IPS-20b (cell line): ENCODE data around the gene EPG5.
"Not testable (repeated sequence)": the region's sequence is repeated elsewhere in the genome, so short reads cannot be mapped to it uniquely, and the experiment has no call there.

ENCODE experiments used
- H3K27ac ChIP-seq: one replicate; pipeline ENCODE4 v1.5.1; 2013; ENCODE audit warnings: low read length
- H3K27me3 ChIP-seq: 2 replicates; pipeline ENCODE4 v1.6.1; 2013; ENCODE audit warnings: mild to moderate bottlenecking, low read length, inconsistent platforms; ENCODE audit not compliant: insufficient read depth
- H3K36me3 ChIP-seq: 2 replicates; pipeline ENCODE4 v1.6.1; 2013; ENCODE audit warnings: low read depth, mild to moderate bottlenecking, inconsistent platforms, low read length, moderate library complexity; ENCODE audit not compliant: insufficient read depth
- H3K4me1 ChIP-seq: 2 replicates; pipeline ENCODE4 v1.6.1; 2013; ENCODE audit warnings: mild to moderate bottlenecking, control low read depth, inconsistent platforms, low read length, moderate library complexity; ENCODE audit not compliant: insufficient read depth
- H3K4me3 ChIP-seq: 2 replicates; pipeline ENCODE4 v1.5.1; 2013; ENCODE audit warnings: mild to moderate bottlenecking, low read length, inconsistent platforms
- H3K9ac ChIP-seq: 2 replicates; pipeline ENCODE4 v1.6.1; 2013; ENCODE audit warnings: low read depth, mild to moderate bottlenecking, inconsistent platforms, low read length, moderate library complexity
- H3K9me3 ChIP-seq: 2 replicates; pipeline ENCODE4 v1.6.1; 2013; ENCODE audit warnings: mild to moderate bottlenecking, low read depth, low read length, inconsistent platforms; ENCODE audit not compliant: insufficient read depth

EPG5 gene

DNA sequence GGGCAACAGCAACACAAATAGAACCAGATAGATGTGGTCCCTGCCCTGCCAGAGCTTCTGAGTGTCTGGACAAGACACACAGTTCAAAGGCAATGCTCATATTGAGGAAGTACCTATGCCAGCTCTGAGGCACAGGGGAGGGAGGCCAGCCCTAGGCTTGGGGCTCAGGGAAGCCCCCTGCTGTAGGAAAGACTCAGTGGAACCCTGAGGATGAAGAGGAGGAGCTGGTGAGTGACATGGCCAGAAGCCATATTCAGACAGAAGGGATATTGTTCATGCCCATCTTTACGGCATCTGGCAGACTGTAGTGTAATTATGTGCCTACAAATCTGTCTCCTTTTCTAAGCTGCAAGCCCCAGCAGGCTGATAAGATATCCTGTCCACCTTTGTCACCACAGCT is 132.8 kb downstream of the EPG5 start:
- H3K27ac ChIP-seq = no peak overlapping the region
- H3K27me3 ChIP-seq = peaks cover 49% of the 10 kb centered on the region
- H3K9ac ChIP-seq = no peak overlapping the region
- H3K4me1 ChIP-seq = peaks cover 6% of the 10 kb centered on the region; the same call in 1 of the 2 replicates
- no peaks in the 10 kb centered on the region for H3K36me3 ChIP-seq
- no peak overlapping the region for H3K4me3 ChIP-seq
- H3K9me3 ChIP-seq = no peaks in the 10 kb centered on the region

- Histone ChIP-seq H3K9me3 (no peaks in the 10 kb centered on the region), H3K27me3 (peaks cover 44% of the 10 kb centered on the region), H3K27ac (no peak overlapping the region), H3K36me3 (no peaks in the 10 kb centered on the region), H3K4me3 (no peak overlapping the region), H3K4me1 (peaks cover 6% of the 10 kb centered on the region; the same call in 1 of the 2 replicates), H3K9ac (no peak overlapping the region)
Observed at GRCh38 chr18:45833846-45834245, 133.3 kb downstream of the EPG5 start.

GRCh38 chr18:45830917-45831316 is 136.2 kb downstream of the EPG5 start:
- Histone ChIP-seq H3K9ac (no peak overlapping the region), H3K27ac (no peak overlapping the region), H3K4me1 (no peaks in the 10 kb centered on the region; the same call in 1 of the 2 replicates)

GRCh38 chr18:45829855-45830254 is 137.3 kb downstream of the EPG5 start:
- Histone ChIP-seq H3K4me3 (no peak overlapping the region), H3K36me3 (no peaks in the 10 kb centered on the region), H3K27ac (no peak overlapping the region), H3K9ac (no peak overlapping the region), H3K27me3 (peaks cover 4% of the 10 kb centered on the region), H3K9me3 (no peaks in the 10 kb centered on the region), H3K4me1 (no peaks in the 10 kb centered on the region; the same call in 1 of the 2 replicates)

More at GRCh38 chr18:45830917-45831316, 136.2 kb downstream of the EPG5 start:
- H3K4me3 ChIP-seq = no peak overlapping the region
- peaks cover 15% of the 10 kb centered on the region for H3K27me3 ChIP-seq
- no peaks in the 10 kb centered on the region for H3K36me3 ChIP-seq
- H3K9me3 ChIP-seq = no peaks in the 10 kb centered on the region

DNA sequence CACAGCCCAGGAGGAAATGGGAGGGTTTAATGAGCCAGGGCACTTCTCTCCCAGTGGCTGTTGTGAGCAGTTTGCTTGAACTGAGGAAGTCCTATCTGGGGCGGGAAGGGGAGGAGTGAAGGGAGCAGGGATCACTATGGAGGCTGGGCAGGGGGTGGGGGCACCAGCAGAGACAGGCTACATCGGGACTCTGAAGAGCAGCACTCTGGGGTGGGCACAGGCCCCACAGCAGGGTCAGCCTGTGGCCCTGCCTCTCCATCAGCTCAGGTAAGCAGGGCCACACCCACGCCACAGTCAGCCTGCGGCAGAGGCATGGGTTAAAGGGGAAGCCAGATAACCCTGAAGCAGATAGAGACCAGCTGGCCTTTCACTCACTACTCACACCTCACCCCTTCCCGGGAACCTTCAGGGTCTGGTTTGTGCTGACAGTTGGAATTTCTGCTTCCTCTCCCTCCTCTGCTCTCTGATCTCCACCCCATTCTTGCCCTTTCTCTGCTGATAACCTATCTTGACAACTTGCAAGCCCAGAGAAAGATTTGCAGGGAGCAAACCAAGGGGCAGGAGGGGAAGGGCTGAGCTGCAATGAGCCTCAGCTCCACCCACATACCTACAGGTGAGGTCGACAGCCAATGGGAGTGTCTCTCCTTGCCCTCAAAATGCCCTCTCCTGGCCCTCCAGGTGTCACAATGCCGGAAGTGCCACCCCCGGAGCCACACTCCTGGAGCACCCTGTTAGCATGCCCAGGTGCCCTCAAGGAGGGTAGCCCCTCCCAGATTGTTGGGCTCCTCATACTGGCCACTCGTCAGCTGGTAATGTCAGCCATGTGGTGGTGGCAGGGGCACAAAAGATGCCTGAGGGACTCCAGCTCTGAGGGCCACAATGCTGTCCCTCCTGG is 138.0 kb downstream of the EPG5 start:
- no peaks in the 10 kb centered on the region; the same call in 1 of the 2 replicates for H3K27me3 ChIP-seq
- H3K4me1 ChIP-seq = no peaks in the 10 kb centered on the region; the same call in 1 of the 2 replicates
- no peak overlapping the region for H3K27ac ChIP-seq
- H3K4me3 ChIP-seq = no peak overlapping the region
- no peaks in the 10 kb centered on the region for H3K9me3 ChIP-seq
- no peaks in the 10 kb centered on the region for H3K36me3 ChIP-seq
- H3K9ac ChIP-seq = no peak overlapping the region

GRCh38 chr18:45826716-45827115 is 140.4 kb downstream of the EPG5 start:
- H3K4me1 ChIP-seq, H3K9me3 ChIP-seq, H3K9ac ChIP-seq: not testable (repeated sequence)

DNA sequence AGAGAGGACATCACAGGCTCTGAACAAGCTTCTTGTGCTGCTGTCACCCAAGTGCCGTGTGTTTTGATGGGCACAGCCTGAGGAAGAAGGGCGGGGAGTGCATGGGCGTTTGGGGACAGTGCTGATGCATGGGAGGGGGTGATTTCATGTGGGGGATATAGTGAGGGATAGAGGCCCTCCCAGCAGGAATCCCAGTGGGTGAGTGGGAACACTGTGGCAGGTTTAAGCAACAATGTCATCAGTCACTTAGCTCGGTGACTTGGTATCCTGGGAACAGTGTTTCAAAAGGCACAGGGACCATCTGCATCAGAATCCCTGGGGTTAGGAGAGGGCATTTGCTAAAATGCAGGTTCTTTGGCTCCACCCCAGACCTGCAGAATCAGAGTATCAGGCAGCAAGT is 141.0 kb downstream of the EPG5 start:
- H3K27ac ChIP-seq = no peak overlapping the region
- no peaks in the 10 kb centered on the region; the same call in 1 of the 2 replicates for H3K4me1 ChIP-seq
- H3K36me3 ChIP-seq = no peaks in the 10 kb centered on the region
- no peak overlapping the region for H3K9ac ChIP-seq
- no peaks in the 10 kb centered on the region for H3K27me3 ChIP-seq
- H3K9me3 ChIP-seq = no peaks in the 10 kb centered on the region
- H3K4me3 ChIP-seq = no peak overlapping the region

More at GRCh38 chr18:45826716-45827115, 140.4 kb downstream of the EPG5 start:
- H3K36me3 ChIP-seq, H3K27ac ChIP-seq, H3K27me3 ChIP-seq, H3K4me3 ChIP-seq: not testable (repeated sequence)

DNA sequence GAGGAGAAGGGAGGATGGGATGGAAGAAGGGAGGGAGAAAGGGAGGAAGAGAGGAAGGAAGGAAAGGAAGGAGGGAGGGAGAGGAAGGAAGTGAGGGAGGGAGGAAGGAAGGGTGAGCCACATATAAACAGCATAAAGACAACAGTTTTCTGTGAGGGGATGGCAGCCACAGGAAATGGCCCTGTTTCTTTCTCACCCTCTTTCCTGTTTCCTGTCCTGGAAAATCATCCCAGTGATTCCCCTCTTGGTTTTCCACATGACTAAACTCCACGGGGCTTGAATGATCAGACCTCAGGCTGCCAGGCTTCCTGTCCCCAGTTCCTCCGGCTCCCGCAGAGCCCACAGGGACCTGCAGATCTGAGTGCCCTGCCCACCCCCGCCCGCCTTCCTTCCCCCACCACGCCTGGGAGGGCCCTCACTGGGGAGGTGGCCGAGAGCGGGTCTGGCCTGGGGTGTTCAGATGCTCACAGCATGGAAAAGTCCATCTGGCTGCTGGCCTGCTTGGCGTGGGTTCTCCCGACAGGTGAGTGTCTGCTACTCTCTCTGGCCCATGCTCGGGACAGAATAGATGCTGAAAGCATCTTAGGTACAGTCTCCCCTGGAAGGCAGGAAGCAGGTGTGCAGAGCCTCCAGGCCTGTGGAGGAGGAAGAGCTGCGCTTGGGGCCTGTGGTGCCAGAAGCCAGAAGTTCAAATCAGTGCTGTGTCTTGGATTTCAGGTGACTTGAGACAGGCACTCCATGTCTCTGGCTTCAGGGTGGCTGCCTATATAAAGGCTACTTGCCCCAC is 141.7 kb downstream of the EPG5 start, which contains the start of gene SIGLEC15:
TSS of gene SIGLEC15 (plus strand) at position 418 of the 787 bp plus-strand sequence. CDS start at position 472, 54 bp downstream.
- H3K27ac ChIP-seq = no peak within 1 kb of the TSS

GRCh38 chr18:45821711-45822110 is 145.4 kb downstream of the EPG5 start:
- no peaks in the 10 kb centered on the region for H3K27me3 ChIP-seq
- no peak overlapping the region for H3K9ac ChIP-seq
- H3K4me1 ChIP-seq = no peaks in the 10 kb centered on the region
- no peak overlapping the region for H3K27ac ChIP-seq
- no peaks in the 10 kb centered on the region for H3K36me3 ChIP-seq
- H3K4me3 ChIP-seq = no peak overlapping the region
- no peaks in the 10 kb centered on the region for H3K9me3 ChIP-seq

More for the DNA sequence above, 141.7 kb downstream of the EPG5 start, which contains the start of gene SIGLEC15:
- H3K9me3 ChIP-seq = no peaks in the 10 kb centered on the region
- H3K27me3 ChIP-seq = no peaks in the 10 kb centered on the region
- no peaks in the 10 kb centered on the region; the same call in 1 of the 2 replicates for H3K4me1 ChIP-seq
- no peak within 1 kb of the TSS for H3K9ac ChIP-seq
- H3K4me3 ChIP-seq = no peak within 1 kb of the TSS
- no peaks in the 10 kb centered on the region for H3K36me3 ChIP-seq

GRCh38 chr18:45821026-45821425 is 146.1 kb downstream of the EPG5 start:
- Histone ChIP-seq H3K4me1 (no peaks in the 10 kb centered on the region), H3K9ac (no peak overlapping the region), H3K36me3 (no peaks in the 10 kb centered on the region), H3K27me3 (no peaks in the 10 kb centered on the region), H3K4me3 (no peak overlapping the region), H3K27ac (no peak overlapping the region), H3K9me3 (no peaks in the 10 kb centered on the region)

DNA sequence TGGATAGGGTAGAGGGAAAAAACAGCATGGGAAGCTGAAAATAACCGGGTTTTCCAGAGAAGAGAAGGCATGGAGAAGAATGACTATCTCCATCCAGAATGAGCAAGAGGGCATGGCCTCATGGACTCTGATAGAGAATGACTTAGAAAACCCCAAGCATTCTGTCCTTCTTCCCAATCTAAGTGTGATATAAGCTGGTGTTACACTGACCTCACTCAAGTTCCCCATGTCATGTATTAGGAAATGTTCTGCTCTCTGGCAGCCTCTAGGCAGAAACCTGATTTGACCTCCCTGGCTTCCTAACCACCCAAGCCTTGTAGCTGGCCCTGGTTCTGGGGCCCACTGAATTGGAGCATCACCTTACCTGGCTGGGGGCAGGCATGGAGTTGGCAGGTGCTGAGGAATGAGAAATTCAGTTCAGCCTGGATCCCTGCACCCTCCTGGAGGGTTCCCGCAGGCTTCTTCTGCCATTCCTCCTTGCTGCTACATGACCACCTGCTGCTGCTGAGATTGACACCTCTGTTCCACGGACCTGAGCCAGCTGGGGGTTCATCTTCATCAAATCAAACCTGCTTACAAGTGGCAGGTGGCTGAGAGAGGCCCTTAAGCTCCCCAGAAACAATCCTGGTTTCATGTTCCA is 146.9 kb downstream of the EPG5 start:
- Histone ChIP-seq H3K27me3 (no peaks in the 10 kb centered on the region), H3K4me1 (no peaks in the 10 kb centered on the region), H3K9ac (no peak overlapping the region), H3K9me3 (no peaks in the 10 kb centered on the region), H3K36me3 (no peaks in the 10 kb centered on the region), H3K4me3 (no peak overlapping the region), H3K27ac (no peak overlapping the region)
